ENCODE measurements around the gene LDB3.
A peak's percentile ranks its signal among the peaks of the same experiment; 100 is the strongest.
"Not testable (repeated sequence)": the region's sequence is repeated elsewhere in the genome, so short reads cannot be mapped to it uniquely, and the experiment has no call there.

The LDB3 gene

GRCh38 chr10:86735278-86735677, 67.0 kb downstream of the LDB3 start:
- H3K4me3 Mint-ChIP-seq, H3K4me1 Mint-ChIP-seq, H3K27ac Mint-ChIP-seq, H3K36me3 Mint-ChIP-seq, H3K9me3 Mint-ChIP-seq, H3K27me3 Mint-ChIP-seq: not testable (repeated sequence)

DNA sequence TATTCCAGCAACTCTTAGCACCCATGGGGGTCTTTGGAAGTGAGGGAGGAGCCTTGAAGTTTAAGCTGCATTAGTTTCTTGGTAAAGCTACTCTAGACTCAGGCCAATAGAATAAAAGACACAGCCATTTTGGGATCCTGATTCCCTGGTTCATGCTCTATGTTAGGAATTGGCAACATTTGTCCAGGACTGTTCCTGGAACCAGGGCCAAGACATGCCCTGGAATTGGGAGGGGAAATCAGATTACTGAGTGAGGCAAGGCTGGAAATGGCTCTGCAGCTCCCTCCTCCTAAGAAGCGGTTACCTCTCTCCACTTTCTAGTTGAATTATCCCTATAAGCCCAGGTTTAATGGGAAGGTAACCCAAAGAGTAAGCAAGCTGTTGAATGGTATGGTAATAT, 73.9 kb downstream of the LDB3 start:
- Mint-ChIP-seq H3K27me3 (no peaks in the 10 kb centered on the region), H3K9me3 (no peaks in the 10 kb centered on the region), H3K27ac (no peak overlapping the region), H3K4me3 (no peak overlapping the region), H3K36me3 (no peaks in the 10 kb centered on the region), H3K4me1 (no peaks in the 10 kb centered on the region)

- H3K36me3 Mint-ChIP-seq = no peaks in the 10 kb centered on the region
- no peak overlapping the region for H3K4me3 Mint-ChIP-seq
- H3K27ac Mint-ChIP-seq = no peak overlapping the region
- H3K9me3 Mint-ChIP-seq = no peaks in the 10 kb centered on the region
- no peaks in the 10 kb centered on the region for H3K27me3 Mint-ChIP-seq
- H3K4me1 Mint-ChIP-seq = peaks cover 3% of the 10 kb centered on the region
Observed at GRCh38 chr10:86744067-86744725, 75.9 kb downstream of the LDB3 start.

GRCh38 chr10:86747796-86748581, 79.7 kb downstream of the LDB3 start:
- no peak overlapping the region for H3K27ac Mint-ChIP-seq
- H3K4me1 Mint-ChIP-seq = peaks cover 3% of the 10 kb centered on the region
- H3K36me3 Mint-ChIP-seq = no peaks in the 10 kb centered on the region
- no peaks in the 10 kb centered on the region for H3K9me3 Mint-ChIP-seq
- H3K4me3 Mint-ChIP-seq = no peak overlapping the region
- H3K27me3 Mint-ChIP-seq = no peaks in the 10 kb centered on the region

GRCh38 chr10:86749854-86750253, 81.5 kb downstream of the LDB3 start:
- no peak overlapping the region for H3K27ac Mint-ChIP-seq
- peaks cover 4% of the 10 kb centered on the region for H3K4me1 Mint-ChIP-seq
- no peak overlapping the region for H3K4me3 Mint-ChIP-seq
- H3K9me3 Mint-ChIP-seq = no peaks in the 10 kb centered on the region
- no peaks in the 10 kb centered on the region for H3K36me3 Mint-ChIP-seq
- H3K27me3 Mint-ChIP-seq = no peaks in the 10 kb centered on the region

- Mint-ChIP-seq H3K27ac (no peak overlapping the region), H3K27me3 (no peaks in the 10 kb centered on the region), H3K36me3 (no peaks in the 10 kb centered on the region), H3K9me3 (no peaks in the 10 kb centered on the region), H3K4me1 (peaks cover 10% of the 10 kb centered on the region), H3K4me3 (no peak overlapping the region)
Observed at GRCh38 chr10:86751477-86751876, 83.2 kb downstream of the LDB3 start.

DNA sequence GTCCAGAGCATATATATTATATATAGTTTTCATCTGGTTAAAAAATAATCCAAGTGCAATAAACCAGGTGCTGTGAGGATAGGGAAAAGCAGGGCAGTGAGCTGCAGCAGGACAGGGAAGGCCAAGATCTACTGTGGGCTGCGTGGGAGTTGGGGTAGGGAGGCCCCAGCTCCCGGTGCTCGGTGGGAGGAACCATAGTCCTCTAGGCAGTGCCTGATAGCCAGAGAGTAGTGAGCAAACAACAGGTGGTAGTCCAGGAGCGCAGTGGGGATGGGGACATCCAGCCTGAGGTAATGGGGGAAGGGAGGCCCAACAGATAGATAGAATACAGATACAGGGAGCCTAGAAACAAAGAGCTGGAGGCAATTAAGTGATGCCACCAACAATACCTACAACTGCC, 84.0 kb downstream of the LDB3 start:
- no peaks in the 10 kb centered on the region for H3K36me3 Mint-ChIP-seq
- H3K27ac Mint-ChIP-seq = no peak overlapping the region
- peaks cover 12% of the 10 kb centered on the region for H3K4me1 Mint-ChIP-seq
- peaks cover under 1% of the 10 kb centered on the region for H3K27me3 Mint-ChIP-seq
- H3K9me3 Mint-ChIP-seq = no peaks in the 10 kb centered on the region
- no peak overlapping the region for H3K4me3 Mint-ChIP-seq

DNA sequence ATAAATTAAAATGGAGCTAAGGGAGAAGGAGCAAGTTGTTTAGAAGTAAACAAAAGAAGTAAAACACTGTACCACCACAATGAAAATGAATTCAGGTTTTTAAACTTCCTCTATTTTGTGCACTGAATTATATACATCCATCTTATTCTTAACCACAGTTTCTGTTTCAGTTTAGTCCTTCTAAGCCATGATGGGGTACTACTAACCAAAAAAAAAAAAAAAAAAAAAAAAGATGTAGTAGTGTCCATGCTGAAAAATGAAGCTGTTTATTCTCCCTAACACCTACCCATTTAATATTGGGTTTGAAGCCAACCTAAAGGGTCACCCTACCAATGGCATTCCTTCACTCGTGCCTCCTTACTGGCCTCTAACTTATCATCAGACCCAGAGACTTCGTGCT, 84.7 kb downstream of the LDB3 start:
- Mint-ChIP-seq H3K9me3 (no peaks in the 10 kb centered on the region), H3K4me1 (peaks cover 16% of the 10 kb centered on the region), H3K4me3 (no peak overlapping the region), H3K27ac (no peak overlapping the region), H3K27me3 (peaks cover 7% of the 10 kb centered on the region), H3K36me3 (no peaks in the 10 kb centered on the region)

- Mint-ChIP-seq H3K36me3 (no peaks in the 10 kb centered on the region), H3K27me3 (peaks cover 14% of the 10 kb centered on the region), H3K4me3 (peak overlapping the region; percentile 87), H3K4me1 (peaks cover 24% of the 10 kb centered on the region), H3K27ac (no peak overlapping the region), H3K9me3 (no peaks in the 10 kb centered on the region)
Observed at GRCh38 chr10:86753638-86754434, 85.5 kb downstream of the LDB3 start.

GRCh38 chr10:86755454-86755739, 87.1 kb downstream of the LDB3 start:
- Mint-ChIP-seq H3K27me3 (peaks cover 23% of the 10 kb centered on the region), H3K27ac (peak overlapping the region; percentile 81), H3K36me3 (no peaks in the 10 kb centered on the region), H3K4me3 (peak overlapping the region; percentile 87), H3K4me1 (peaks cover 36% of the 10 kb centered on the region), H3K9me3 (no peaks in the 10 kb centered on the region)

DNA sequence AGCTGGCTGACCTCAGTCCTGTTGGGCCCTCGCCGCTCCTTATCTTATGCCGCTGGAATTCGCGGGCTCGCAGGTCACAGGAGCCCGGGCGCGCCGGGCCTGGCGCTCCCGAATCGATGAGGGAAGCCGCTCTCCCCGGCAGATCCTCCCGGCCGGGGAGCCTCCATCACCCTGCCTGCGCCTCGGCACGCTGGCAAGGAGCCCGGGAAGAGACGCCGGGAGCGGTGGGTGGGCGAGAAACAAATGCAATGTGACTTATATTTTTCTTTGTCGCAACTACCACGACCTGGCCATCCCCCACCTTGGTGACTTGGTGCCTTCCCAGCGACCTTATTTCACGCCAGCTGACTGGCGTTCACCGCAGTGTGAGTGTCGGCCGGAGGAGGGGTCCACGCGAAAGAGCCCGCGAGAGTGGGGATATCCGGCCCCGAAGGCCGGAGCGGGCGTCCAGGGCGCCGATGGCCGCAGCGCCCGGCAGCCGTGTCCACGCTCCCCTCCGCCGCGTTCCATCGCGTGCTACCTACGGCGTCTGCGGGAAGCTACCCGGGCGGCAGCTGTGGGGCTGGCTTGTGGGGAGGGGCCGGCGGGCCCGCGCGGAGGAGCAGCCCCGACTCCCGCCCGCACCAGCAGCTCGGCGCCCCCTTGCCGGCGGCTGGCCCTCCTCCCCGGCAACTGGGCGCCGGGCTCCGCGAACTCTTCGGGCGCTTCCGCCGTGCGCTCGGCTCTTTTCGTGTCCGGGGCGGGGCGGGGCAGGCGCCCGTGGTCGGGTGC, 87.6 kb downstream of the LDB3 start:
- Mint-ChIP-seq H3K27ac (peak overlapping the region; percentile 30), H3K27me3 (peaks cover 23% of the 10 kb centered on the region), H3K9me3 (no peaks in the 10 kb centered on the region), H3K4me3 (peak overlapping the region; percentile 87), H3K4me1 (peaks cover 36% of the 10 kb centered on the region), H3K36me3 (no peaks in the 10 kb centered on the region)

DNA sequence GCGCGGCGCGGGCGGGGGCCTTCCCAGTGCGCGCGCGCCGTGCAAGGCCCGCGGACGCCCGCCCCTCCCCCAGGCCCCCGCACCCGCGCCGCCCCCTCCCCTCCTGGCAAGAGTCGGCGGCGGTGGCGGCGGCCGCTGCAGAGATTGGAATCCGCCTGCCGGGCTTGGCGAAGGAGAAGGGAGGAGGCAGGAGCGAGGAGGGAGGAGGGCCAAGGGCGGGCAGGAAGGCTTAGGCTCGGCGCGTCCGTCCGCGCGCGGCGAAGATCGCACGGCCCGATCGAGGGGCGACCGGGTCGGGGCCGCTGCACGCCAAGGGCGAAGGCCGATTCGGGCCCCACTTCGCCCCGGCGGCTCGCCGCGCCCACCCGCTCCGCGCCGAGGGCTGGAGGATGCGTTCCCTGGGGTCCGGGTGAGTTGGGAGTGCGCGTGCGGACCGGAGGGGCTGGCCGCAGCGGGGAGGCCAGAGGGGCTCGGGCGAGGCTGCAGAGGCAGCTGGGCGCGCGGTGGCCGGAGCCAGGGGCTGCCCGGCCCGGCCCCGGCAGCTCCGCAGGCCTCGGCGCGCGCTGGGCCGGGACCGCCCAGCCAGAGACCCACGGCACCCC, 88.3 kb downstream of the LDB3 start, which contains the start of gene BMPR1A:
Gene BMPR1A (plus strand): TSS at position 109 of the 602 bp plus-strand sequence. CDS start 119,400 bp downstream, outside the sequence.
- Mint-ChIP-seq H3K4me1 (peaks cover 36% of the 10 kb centered on the region), H3K36me3 (no peaks in the 10 kb centered on the region), H3K9me3 (no peaks in the 10 kb centered on the region), H3K4me3 (peak within 1 kb of the TSS; percentile 93), H3K27ac (peak within 1 kb of the TSS; percentile 81), H3K27me3 (peaks cover 24% of the 10 kb centered on the region)

- H3K27ac Mint-ChIP-seq = peak overlapping the region; percentile 81
- no peaks in the 10 kb centered on the region for H3K9me3 Mint-ChIP-seq
- H3K4me3 Mint-ChIP-seq = peak overlapping the region; percentile 93
- peaks cover 24% of the 10 kb centered on the region for H3K27me3 Mint-ChIP-seq
- peaks cover 36% of the 10 kb centered on the region for H3K4me1 Mint-ChIP-seq
- no peaks in the 10 kb centered on the region for H3K36me3 Mint-ChIP-seq
Observed at GRCh38 chr10:86757113-86757972, 89.0 kb downstream of the LDB3 start.

All from activated naive CD4-positive, alpha-beta T cell treated with anti-CD3 and anti-CD28 coated beads, Interleukin-2, amount 50 U/mL, for 24 hours (primary cell).